ENCODE results near the gene DMRTB1.
A peak's percentile ranks its signal among the peaks of the same experiment; 100 is the strongest.

The DMRTB1 gene

DNA sequence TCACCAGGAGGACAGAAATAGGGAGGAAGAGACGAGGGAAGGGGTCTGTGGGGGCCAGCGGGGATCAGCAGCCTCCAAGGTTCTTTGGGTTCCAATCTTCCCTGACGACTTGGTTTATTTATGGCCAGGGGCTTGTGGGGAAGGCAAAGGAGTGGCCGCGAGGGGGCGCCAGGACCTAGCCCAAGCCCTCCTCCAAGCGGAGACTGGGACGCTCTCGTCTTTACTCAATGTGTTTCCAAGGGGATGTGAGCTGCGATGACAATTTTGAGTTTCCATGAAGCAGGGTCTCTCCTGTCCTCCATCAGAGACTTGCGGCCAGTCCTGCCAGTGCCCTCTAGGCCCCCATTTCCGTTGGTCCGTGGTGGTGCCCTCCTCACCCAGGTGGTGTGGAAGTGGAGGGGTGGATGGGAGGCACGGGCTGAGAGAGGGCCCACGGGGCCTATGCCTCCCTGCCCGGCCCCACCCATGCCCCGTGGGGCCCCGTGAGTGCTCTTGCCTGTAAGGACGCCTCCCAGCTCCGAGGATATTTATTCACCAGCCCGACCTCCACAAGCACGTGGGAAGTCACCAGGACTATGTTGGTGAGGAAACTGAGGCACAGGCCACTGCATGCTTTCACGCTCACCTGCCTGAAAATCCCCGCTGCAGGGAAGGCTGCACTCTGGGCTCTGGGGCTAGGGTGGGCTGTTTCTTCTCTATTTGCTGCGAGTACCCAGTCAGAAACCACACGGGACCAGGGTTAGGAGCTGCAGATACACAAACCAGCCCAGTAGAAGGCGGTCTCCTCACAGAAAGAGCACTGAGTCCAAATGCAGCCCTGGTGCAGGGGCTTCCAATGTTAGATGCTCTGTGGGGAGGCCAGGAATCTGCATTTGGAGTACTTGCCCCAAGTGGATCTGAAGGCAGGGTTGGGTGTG is 26.5 kb downstream of the DMRTB1 start:
- CTCF ChIA-PET, result interaction anchor here (0.6 to 7.1 kb wide), 33 partner anchors 10 to 1358 kb away, joined by 3 to 83 read pairs (median 3); no protein-coding TSS in a partner anchor

DNA sequence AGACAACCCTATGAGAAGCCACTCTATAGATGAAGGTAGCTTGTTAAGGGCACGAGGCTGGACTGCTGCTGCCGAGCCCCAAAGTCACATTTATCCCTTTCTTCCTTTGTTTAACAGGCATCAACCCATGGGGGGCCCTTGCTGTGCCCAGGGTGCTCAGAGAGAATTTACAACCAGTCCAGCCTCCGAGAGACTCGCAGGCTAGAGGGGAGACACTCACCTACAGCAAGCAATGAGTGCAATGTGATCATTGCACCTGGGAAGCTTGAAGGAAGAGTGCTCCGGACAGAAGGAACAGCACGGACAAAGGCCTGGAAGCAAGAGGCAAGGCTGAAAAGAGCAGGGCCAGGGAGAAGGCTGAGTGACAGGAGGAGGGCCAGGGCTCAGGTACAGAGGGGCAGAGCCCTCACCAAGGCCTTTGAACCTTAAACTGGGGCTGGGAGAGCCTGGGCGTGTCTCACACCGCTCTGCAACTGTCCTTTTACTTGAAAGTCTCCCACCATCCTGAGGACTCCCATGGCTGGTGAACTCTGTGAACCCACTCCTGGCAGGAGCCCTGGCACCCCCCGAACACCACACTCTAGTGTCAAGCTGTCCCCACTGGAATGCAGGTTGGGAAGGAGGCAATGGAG is 27.3 kb downstream of the DMRTB1 start:
- DNase-seq, result no peak
- Histone ChIP-seq H3K27me3 (replicated peaks in 2 of 5; ENCODE audit: control insufficient read depth in 4 of 5, insufficient read depth in 5 of 5, low read length in 4 of 5) (peaks cover 0 to 2% (median 0%) of the 10 kb centered on the region in 5 experiments), H3K9me3 (ENCODE audit: control extremely low read depth in 1 of 5, control insufficient read depth in 4 of 5, insufficient read depth in 2 of 5, low read depth in 1 of 5, low read length in 4 of 5) (peaks cover 0 to 3% (median 0%) of the 10 kb centered on the region in 5 experiments), H3K27ac (ENCODE audit: insufficient read depth in 1 of 2, low read depth in 1 of 2, low read length in 2 of 2, poor library complexity in 1 of 2, severe bottlenecking in 2 of 2) (no peak overlapping the region), H3K4me1 (ENCODE audit: control extremely low read depth in 1 of 4, control insufficient read depth in 4 of 4, insufficient read depth in 4 of 4, low read length in 3 of 4) (peaks cover 0 to 5% (median 0%) of the 10 kb centered on the region in 4 experiments), H3K36me3 (ENCODE audit: control insufficient read depth in 4 of 4, insufficient read depth in 4 of 4, low read length in 3 of 4) (no peaks in the 10 kb centered on the region), H3K4me3 (ENCODE audit: control insufficient read depth in 1 of 7, extremely low read depth in 1 of 7, insufficient read depth in 4 of 7, low read depth in 2 of 7, low read length in 6 of 7) (no peak overlapping the region)
- ChIA-PET CTCF (interaction anchor here (0.8 to 7.1 kb wide), 22 partner anchors 9 to 267 kb away, joined by 3 to 83 read pairs (median 5); no protein-coding TSS in a partner anchor), POLR2A (no interaction called here)
- 90% methylated on average over 9 of the region's 9 CpGs for WGBS (ENCODE audit: insufficient coverage)

More for the DNA sequence above, 26.5 kb downstream of the DMRTB1 start:
- H3K27me3 ChIP-seq (replicated peaks in 2 of 5; ENCODE audit: control insufficient read depth in 4 of 5, insufficient read depth in 5 of 5, low read length in 4 of 5), result peaks cover 0 to 2% (median 0%) of the 10 kb centered on the region in 5 experiments
- H3K9me3 ChIP-seq (ENCODE audit: control extremely low read depth in 1 of 5, control insufficient read depth in 4 of 5, insufficient read depth in 2 of 5, low read depth in 1 of 5, low read length in 4 of 5), result peaks cover 0 to 3% (median 0%) of the 10 kb centered on the region in 5 experiments
- no peaks in the 10 kb centered on the region for H3K36me3 ChIP-seq (ENCODE audit: control insufficient read depth in 4 of 4, insufficient read depth in 4 of 4, low read length in 3 of 4)
- H3K4me3 ChIP-seq (ENCODE audit: control insufficient read depth in 1 of 7, extremely low read depth in 1 of 7, insufficient read depth in 4 of 7, low read depth in 2 of 7, low read length in 6 of 7), result no peak overlapping the region
- H3K27ac ChIP-seq (ENCODE audit: insufficient read depth in 1 of 2, low read depth in 1 of 2, low read length in 2 of 2, poor library complexity in 1 of 2, severe bottlenecking in 2 of 2), result no peak overlapping the region
- peak; percentile 78 to 92 (median 87) for DNase-seq
- WGBS (ENCODE audit: insufficient coverage), result 20% methylated on average over 21 of the region's 27 CpGs
- peaks cover 0 to 5% (median 0%) of the 10 kb centered on the region in 4 experiments for H3K4me1 ChIP-seq (ENCODE audit: control extremely low read depth in 1 of 4, control insufficient read depth in 4 of 4, insufficient read depth in 4 of 4, low read length in 3 of 4)
- POLR2A ChIA-PET, result no interaction called here

DNA sequence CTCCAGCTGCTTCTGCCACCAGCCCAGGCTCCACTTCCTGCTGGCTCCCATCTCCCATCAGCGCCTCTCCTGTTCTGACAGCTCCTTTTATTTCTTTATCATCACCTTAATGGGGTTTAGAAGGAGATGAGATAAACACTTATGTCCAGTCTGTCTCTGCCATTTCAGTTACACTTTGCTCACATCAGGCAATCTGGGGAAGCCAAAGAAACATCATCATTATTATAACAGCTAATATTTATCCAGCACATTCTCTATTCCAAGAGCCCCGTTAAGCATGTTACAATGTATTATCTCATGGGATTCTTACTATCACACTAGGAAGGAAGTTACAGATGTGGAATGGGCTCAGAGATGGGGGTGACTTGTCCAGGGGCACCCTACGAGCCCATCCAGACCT is 31.2 kb downstream of the DMRTB1 start:
- ChIA-PET CTCF (interaction anchor here (0.7 to 7.0 kb wide), 3 partner anchors 8 to 106 kb away, joined by 3 to 43 read pairs (median 20); no protein-coding TSS in a partner anchor), POLR2A (no interaction called here)
- WGBS (ENCODE audit: insufficient coverage), result 100% methylated on average over 2 of the region's 3 CpGs
- Histone ChIP-seq H3K4me1 (ENCODE audit: control extremely low read depth in 1 of 4, control insufficient read depth in 4 of 4, insufficient read depth in 4 of 4, low read length in 3 of 4) (peaks cover 0 to 5% (median 0%) of the 10 kb centered on the region in 4 experiments), H3K4me3 (ENCODE audit: control insufficient read depth in 1 of 7, extremely low read depth in 1 of 7, insufficient read depth in 4 of 7, low read depth in 2 of 7, low read length in 6 of 7) (no peak overlapping the region), H3K36me3 (ENCODE audit: control insufficient read depth in 4 of 4, insufficient read depth in 4 of 4, low read length in 3 of 4) (no peaks in the 10 kb centered on the region), H3K27ac (ENCODE audit: insufficient read depth in 1 of 2, low read depth in 1 of 2, low read length in 2 of 2, poor library complexity in 1 of 2, severe bottlenecking in 2 of 2) (no peak overlapping the region), H3K9me3 (ENCODE audit: control extremely low read depth in 1 of 5, control insufficient read depth in 4 of 5, insufficient read depth in 2 of 5, low read depth in 1 of 5, low read length in 4 of 5) (peaks cover 0 to 3% (median 0%) of the 10 kb centered on the region in 5 experiments), H3K27me3 (replicated peaks in 2 of 5; ENCODE audit: control insufficient read depth in 4 of 5, insufficient read depth in 5 of 5, low read length in 4 of 5) (peaks cover 0 to 2% (median 0%) of the 10 kb centered on the region in 5 experiments)
- no peak for DNase-seq

DNA sequence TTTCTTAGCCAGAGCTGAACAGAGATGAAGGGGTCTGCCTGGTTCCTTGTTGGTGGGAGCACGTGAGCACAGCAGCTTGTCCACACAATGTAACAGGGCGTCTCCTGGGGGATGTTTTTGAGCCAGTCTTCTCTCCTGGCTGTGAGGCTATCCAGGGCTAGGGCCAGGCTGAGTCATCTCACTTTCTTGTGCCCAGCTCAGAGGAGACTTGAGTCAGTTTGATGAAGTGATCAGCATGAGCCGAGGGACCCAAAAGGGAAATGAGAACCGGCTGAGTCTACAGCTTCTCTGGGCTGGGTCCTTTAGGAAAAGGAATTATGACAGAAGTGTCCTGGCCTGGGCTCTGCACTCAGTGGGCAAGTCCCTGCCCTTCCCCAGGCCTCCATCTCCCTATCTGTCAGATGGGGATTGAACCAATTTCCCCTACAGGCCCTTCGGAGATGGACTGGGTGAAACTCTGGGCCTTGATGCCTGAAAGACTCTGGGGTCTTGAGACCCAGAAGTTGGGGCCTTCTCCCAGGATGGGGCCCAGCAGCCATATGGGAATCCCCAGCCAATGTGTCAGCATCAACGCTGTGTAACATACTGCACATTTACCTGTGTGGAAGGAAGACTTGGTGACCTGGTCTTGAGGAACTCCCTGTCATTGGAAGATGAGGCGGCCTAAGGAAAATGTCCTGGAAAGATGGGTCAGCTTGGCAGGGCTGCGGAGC is 36.6 kb downstream of the DMRTB1 start:
- 97% methylated on average over 6 of the region's 8 CpGs for WGBS (ENCODE audit: insufficient coverage)
- H3K4me3 ChIP-seq (ENCODE audit: control insufficient read depth in 1 of 7, extremely low read depth in 1 of 7, insufficient read depth in 4 of 7, low read depth in 2 of 7, low read length in 6 of 7), result no peak overlapping the region

DNA sequence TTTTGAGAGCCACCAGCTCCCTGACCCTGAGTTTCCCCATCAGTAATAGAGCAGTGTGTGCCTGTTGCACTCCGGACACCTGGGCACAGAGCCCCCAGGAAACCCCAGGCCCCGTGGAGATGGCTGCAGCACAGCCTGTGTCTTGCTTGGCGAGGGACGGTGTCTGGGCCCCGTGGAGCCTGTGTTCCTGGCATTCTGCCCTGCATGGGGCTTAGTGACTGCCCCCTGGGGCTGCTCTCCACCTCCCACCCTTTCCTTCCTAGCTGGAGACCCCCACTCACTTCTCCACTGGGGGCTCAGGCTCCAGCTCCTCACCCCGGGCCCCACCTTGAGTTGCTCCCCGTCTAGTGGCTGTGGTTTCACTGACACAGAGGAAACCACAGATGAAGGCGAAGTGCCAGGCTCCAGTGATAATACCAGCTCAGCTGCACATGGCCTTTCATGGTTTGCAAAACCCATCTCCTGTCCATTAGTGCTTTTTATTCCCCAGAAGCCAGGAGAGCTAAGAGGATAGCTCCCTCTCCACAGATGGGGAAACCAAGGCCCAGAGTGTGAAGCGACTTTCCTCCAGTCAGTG is 39.4 kb downstream of the DMRTB1 start:
- peak overlapping the region in 1 of 7 experiments; percentile 29 for H3K4me3 ChIP-seq (ENCODE audit: control insufficient read depth in 1 of 7, extremely low read depth in 1 of 7, insufficient read depth in 4 of 7, low read depth in 2 of 7, low read length in 6 of 7)
- ChIA-PET CTCF (interaction anchor here (0.6 to 3.3 kb wide), 10 partner anchors 10 to 632 kb away, joined by 3 to 20 read pairs (median 4); no protein-coding TSS in a partner anchor), POLR2A (no interaction called here)
- H3K4me1 ChIP-seq (ENCODE audit: control extremely low read depth in 1 of 4, control insufficient read depth in 4 of 4, insufficient read depth in 4 of 4, low read length in 3 of 4), result peaks cover 2 to 21% (median 14%) of the 10 kb centered on the region in 4 experiments
- H3K27ac ChIP-seq (ENCODE audit: insufficient read depth in 1 of 2, low read depth in 1 of 2, low read length in 2 of 2, poor library complexity in 1 of 2, severe bottlenecking in 2 of 2), result no peak overlapping the region
- no peaks in the 10 kb centered on the region for H3K36me3 ChIP-seq (ENCODE audit: control insufficient read depth in 4 of 4, insufficient read depth in 4 of 4, low read length in 3 of 4)
- no peaks in the 10 kb centered on the region for H3K9me3 ChIP-seq (ENCODE audit: control extremely low read depth in 1 of 5, control insufficient read depth in 4 of 5, insufficient read depth in 2 of 5, low read depth in 1 of 5, low read length in 4 of 5)
- DNase-seq, result peak; percentile 38 to 76 (median 73)
- peaks cover 0 to 1% (median 0%) of the 10 kb centered on the region in 5 experiments for H3K27me3 ChIP-seq (replicated peaks in 2 of 5; ENCODE audit: control insufficient read depth in 4 of 5, insufficient read depth in 5 of 5, low read length in 4 of 5)
- WGBS (ENCODE audit: insufficient coverage), result 2% methylated on average over 7 of the region's 9 CpGs

More for the DNA sequence above, 36.6 kb downstream of the DMRTB1 start:
- POLR2A ChIA-PET, result no interaction called here
- Histone ChIP-seq H3K27ac (ENCODE audit: insufficient read depth in 1 of 2, low read depth in 1 of 2, low read length in 2 of 2, poor library complexity in 1 of 2, severe bottlenecking in 2 of 2) (no peak overlapping the region), H3K4me1 (ENCODE audit: control extremely low read depth in 1 of 4, control insufficient read depth in 4 of 4, insufficient read depth in 4 of 4, low read length in 3 of 4) (peaks cover 2 to 21% (median 14%) of the 10 kb centered on the region in 4 experiments), H3K27me3 (replicated peaks in 2 of 5; ENCODE audit: control insufficient read depth in 4 of 5, insufficient read depth in 5 of 5, low read length in 4 of 5) (no peaks in the 10 kb centered on the region), H3K36me3 (ENCODE audit: control insufficient read depth in 4 of 4, insufficient read depth in 4 of 4, low read length in 3 of 4) (no peaks in the 10 kb centered on the region), H3K9me3 (ENCODE audit: control extremely low read depth in 1 of 5, control insufficient read depth in 4 of 5, insufficient read depth in 2 of 5, low read depth in 1 of 5, low read length in 4 of 5) (no peaks in the 10 kb centered on the region)
- CTCF ChIA-PET, result interaction anchor here (1.5 kb wide), 2 partner anchors 9 to 57 kb away, joined by 4 to 6 read pairs; no protein-coding TSS in a partner anchor
- no peak for DNase-seq

All from common myeloid progenitor, CD34-positive (primary cell).